Upper lobe of right lung (tissue), 1 donor: Measurements from ENCODE around the gene MYL3. TPM values are rescaled to one million over a fixed set of nuclear protein-coding genes. Genes with fewer than 3 reads are reported as not detected.

Source experiments
- total RNA-seq: library from RNA; stranded (reverse); fragmentation: NEBNext Ultra II Directional; extraction: Animal tissue kit (Norgen Biotek cat#: 25700); gene quantifications from one replicate; pipeline ENCODE4 v1.2.1, GENCODE V29; 2021
- donor health status: DM: no; HTN: yes; CAD: no; lungs with severe emphysema.

Gene MYL3
- total RNA-seq, 1 donor from 2014 or later: 3.8 TPM

Other genes with a start within 250 kb of the MYL3 start
- 64.5 TPM for gene ALS2CL, start 169.8 kb downstream of the MYL3 start, total RNA-seq
- 1.7 TPM for gene TMIE, start 162.1 kb downstream of the MYL3 start, total RNA-seq
- 0.20 TPM for gene PRSS50, start 145.6 kb downstream of the MYL3 start, total RNA-seq
- 14.9 TPM for gene PTH1R, start 14.3 kb upstream of the MYL3 start, total RNA-seq
- gene CCDC12, start 113.3 kb upstream of the MYL3 start, total RNA-seq: 42.1 TPM
- 116 TPM for gene NBEAL2, start 116.2 kb upstream of the MYL3 start, total RNA-seq